HL-60/S4 (cell line): ENCODE data around the gene RIOK1.
"Not testable (repeated sequence)": the region's sequence is repeated elsewhere in the genome, so short reads cannot be mapped to it uniquely, and the experiment has no call there.

ENCODE experiments used
- in situ Hi-C: fragments of 300-500 bp; cut with MboI; formaldehyde crosslinking; loops from 2 replicates; pipeline ENCODE4 v1.14.3; 2022; ENCODE audit warnings: low sequenced_read_pairs

The RIOK1 gene

GRCh38 chr6:7389451-7390225, at the start of gene RIOK1, which contains the start of gene CAGE1:
RIOK1 (plus strand) TSS chr6:7389808; CDS start chr6:7390003, 195 bp downstream.
CAGE1 (minus strand) TSS chr6:7389742; CDS start chr6:7387173, 2,569 bp downstream.
- in situ Hi-C loops, result no loop called here

GRCh38 chr6:7341271-7341670, 48.3 kb upstream of the RIOK1 start:
- in situ Hi-C loops, result no loop called here

GRCh38 chr6:7341989-7342742, 47.4 kb upstream of the RIOK1 start:
- in situ Hi-C loops, result no loop called here

- in situ Hi-C loops, result no loop called here
These were observed 45.8 kb upstream of the RIOK1 start for GRCh38 chr6:7343546-7344475.

GRCh38 chr6:7344773-7345450, 44.7 kb upstream of the RIOK1 start:
- in situ Hi-C loops, result not testable (repeated sequence)

- in situ Hi-C loops, result not testable (repeated sequence)
These were observed 42.0 kb upstream of the RIOK1 start for GRCh38 chr6:7347551-7347997.

- in situ Hi-C loops, result not testable (repeated sequence)
These were observed 39.0 kb upstream of the RIOK1 start for GRCh38 chr6:7350591-7350990.

- in situ Hi-C loops, result not testable (repeated sequence)
These were observed 37.7 kb upstream of the RIOK1 start for GRCh38 chr6:7351916-7352315.

- in situ Hi-C loops, result no loop called here
These were observed 22.2 kb upstream of the RIOK1 start for GRCh38 chr6:7367408-7367807.

- in situ Hi-C loops, result no loop called here
These were observed 15.9 kb upstream of the RIOK1 start for GRCh38 chr6:7373739-7374138.

- in situ Hi-C loops, result no loop called here
These were observed 11.6 kb upstream of the RIOK1 start for GRCh38 chr6:7377961-7378360.

- in situ Hi-C loops, result no loop called here
These were observed 10.9 kb upstream of the RIOK1 start for GRCh38 chr6:7378740-7379139.

GRCh38 chr6:7381092-7381491, 8.5 kb upstream of the RIOK1 start:
- in situ Hi-C loops, result no loop called here

GRCh38 chr6:7389162-7389450, 502 bp upstream of the RIOK1 start:
- in situ Hi-C loops, result no loop called here

- in situ Hi-C loops, result no loop called here
These were observed 744 bp downstream of the RIOK1 start for GRCh38 chr6:7390226-7390878.

GRCh38 chr6:7391151-7391550, 1.5 kb downstream of the RIOK1 start:
- in situ Hi-C loops, result no loop called here

- in situ Hi-C loops, result no loop called here
These were observed 2.8 kb downstream of the RIOK1 start for GRCh38 chr6:7392402-7392801.

- in situ Hi-C loops, result no loop called here
These were observed 11.5 kb downstream of the RIOK1 start for GRCh38 chr6:7401075-7401474.

- in situ Hi-C loops, result no loop called here
These were observed 13.1 kb downstream of the RIOK1 start for GRCh38 chr6:7402716-7403115.

GRCh38 chr6:7404546-7404945, 14.9 kb downstream of the RIOK1 start:
- in situ Hi-C loops, result no loop called here
